GM18526 (cell line): ENCODE results near the gene BPGM.

ENCODE experiments used
- POLR2A ChIP-seq: IDR thresholded peaks from 3 replicates; pipeline ENCODE4 v1.6.1; 2011; ENCODE audit not compliant: insufficient read length; ENCODE audit errors: extremely low read depth

Gene BPGM

GRCh38 chr7:134676743-134677142 is 30.1 kb downstream of the BPGM start:
- no peak for TF ChIP-seq POLR2A

DNA sequence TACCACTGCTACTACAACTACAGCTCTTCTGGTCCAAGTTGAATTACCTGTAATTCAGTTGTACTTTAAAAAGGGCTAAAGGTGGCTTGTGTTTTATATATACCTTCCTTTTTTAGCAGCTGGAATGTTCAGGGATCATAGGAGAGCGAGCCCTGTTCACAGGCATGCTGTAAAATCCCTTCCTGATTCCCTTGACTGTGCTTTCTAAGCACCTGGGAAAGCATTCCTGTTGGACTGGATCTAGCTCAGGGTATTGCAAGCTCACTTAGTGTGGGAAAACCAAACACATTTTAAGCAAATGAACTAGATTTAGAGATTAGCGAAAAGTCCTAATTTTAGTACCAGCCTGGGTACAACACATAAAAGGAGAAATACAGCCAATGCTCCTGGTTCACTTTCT is 31.5 kb downstream of the BPGM start:
- no peak for TF ChIP-seq POLR2A

DNA sequence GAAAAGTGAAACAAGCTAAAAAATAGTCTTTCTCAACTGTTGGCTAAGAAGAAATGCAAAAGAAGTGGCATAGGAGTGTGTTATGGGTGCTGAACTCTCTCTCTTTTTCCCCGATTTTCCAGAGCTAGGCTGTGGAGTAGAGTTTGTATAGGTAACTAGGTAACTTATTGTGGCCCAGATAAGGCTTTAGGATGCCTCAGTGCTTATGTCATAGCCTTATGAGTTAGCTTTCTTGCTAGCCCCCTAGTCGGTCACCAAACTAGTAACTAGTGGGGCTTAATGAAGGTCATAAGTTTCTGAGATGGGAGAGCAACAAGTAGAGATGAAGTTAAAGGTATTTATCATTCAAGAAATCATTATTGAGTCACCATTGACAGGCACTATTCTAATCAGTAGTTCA is 32.4 kb downstream of the BPGM start:
- TF ChIP-seq POLR2A, result no peak

DNA sequence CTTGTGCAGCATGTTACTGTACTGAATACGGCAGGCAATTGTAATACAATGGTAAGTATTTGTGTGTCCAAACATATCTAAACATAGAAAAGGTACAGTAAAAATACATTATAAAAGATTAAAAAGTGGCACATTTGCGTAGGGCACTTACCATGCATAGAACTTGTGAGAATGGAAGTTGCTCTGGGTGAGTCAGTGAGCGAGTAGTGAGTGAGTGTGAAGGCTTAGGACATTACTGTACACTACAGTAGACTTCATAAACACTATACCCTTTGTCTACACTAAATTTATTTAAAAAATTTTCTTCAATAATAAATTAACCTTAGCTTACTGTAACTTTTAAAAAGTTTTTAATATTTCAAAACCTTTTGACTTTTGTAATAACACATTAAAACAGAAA is 37.5 kb downstream of the BPGM start:
- no peak for TF ChIP-seq POLR2A

DNA sequence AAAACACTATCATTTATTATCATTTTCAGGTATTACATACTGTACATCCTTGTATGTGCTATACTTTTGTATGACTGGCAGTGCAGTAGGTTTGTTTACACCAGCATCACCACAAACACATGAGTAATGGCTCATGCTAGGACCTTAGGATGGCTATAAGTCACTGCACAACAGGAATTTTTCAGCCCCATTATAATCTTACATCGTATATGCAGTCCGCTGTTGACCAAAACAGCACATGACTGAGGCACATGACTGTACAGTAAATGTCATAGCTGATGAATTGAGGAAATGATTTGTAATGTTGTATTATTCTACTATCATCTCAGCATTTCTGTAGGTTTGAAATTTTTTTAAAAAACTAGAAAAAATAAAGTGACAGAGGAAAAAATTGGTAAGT is 38.6 kb downstream of the BPGM start:
- TF ChIP-seq POLR2A, result no peak

GRCh38 chr7:134686786-134687185 is 40.1 kb downstream of the BPGM start:
- TF ChIP-seq POLR2A, result no peak

GRCh38 chr7:134690016-134690415 is 43.4 kb downstream of the BPGM start:
- no peak for TF ChIP-seq POLR2A

DNA sequence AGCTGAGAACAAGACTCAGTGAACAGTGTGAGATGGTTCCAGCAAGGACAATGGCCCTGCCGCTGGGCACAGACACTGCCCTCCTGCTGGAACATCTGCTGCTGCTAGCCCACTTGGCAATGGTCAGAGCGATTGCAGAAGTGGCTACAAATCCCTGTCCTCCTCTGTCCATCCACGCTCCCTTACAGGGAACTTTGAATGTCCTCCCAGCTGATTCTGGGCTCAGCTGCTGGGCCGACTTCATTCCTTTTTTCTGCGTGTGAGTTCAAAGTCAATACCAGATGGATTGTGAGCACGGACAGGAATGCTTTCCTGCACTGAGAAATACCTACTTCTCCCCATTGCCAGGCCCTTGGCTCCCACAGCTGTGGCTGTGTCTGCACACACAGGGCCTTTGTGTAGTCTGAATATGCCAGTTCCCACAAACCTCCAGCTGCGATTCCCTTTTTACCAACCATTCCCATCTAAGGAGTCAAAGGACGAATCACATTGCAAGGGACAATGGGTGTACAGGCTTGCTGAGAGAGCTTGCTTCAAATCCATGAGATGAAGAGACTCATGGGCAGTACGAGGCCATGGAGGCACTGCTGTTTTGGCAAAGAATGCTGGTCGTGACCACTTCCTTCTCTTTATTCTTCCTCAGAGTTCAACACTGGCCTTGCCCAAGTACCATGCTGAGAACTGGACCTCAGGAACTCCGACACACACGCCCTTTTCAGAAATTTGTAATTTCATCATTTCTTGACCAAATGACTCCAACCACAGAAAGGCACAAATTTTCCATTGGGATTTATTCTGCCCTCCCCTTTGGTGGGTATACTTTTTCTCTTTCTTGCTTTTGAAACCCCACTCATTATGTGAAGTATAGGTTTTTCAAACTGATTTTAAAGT is 44.2 kb downstream of the BPGM start:
- no peak for TF ChIP-seq POLR2A

- TF ChIP-seq POLR2A, result no peak
Measured at GRCh38 chr7:134691546-134692343, 45.1 kb downstream of the BPGM start.

GRCh38 chr7:134692344-134692705 is 45.7 kb downstream of the BPGM start:
- TF ChIP-seq POLR2A, result no peak

DNA sequence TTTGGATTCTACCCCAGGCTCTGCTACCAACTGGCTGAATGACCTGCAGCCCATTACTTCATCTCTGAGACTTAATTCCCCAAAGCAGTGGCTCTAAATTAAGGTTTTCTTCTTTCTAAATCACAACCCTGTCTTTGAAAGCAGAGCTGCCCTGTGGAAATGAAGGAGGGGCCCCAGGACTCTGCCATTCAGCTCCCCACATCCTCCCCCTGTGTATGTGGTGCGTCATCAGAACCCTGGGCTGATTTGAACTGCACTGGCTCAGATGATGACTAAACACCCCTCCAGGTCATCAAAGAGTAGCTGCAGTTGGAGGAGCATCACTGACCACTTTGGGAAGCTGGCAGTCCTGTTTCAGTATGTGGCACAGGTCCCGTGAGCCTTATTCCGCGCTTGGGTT is 46.6 kb downstream of the BPGM start:
- TF ChIP-seq POLR2A, result no peak

DNA sequence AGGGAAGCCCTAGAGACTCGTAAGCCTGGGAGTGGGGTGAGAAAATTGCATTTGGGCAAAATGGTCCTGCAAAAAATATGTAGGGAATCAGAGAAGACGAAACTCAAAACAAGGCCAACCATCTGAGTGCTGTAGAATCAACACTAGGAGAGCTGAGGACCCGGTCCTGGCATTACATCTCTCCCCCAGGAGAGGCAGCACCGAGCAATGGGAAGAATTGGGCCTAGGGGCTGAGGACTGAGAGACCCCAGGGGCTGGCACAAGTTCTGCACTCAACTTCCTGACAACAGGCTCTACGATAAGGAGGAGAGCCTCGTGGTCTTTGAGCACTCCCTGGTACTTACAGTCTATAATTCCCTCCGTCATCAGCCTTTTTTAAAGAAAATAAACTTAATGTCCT is 47.6 kb downstream of the BPGM start:
- TF ChIP-seq POLR2A, result no peak

- no peak for TF ChIP-seq POLR2A
Measured at GRCh38 chr7:134694767-134695166, 48.1 kb downstream of the BPGM start.

- no peak for TF ChIP-seq POLR2A
Measured at GRCh38 chr7:134695321-134695860, 48.7 kb downstream of the BPGM start.

DNA sequence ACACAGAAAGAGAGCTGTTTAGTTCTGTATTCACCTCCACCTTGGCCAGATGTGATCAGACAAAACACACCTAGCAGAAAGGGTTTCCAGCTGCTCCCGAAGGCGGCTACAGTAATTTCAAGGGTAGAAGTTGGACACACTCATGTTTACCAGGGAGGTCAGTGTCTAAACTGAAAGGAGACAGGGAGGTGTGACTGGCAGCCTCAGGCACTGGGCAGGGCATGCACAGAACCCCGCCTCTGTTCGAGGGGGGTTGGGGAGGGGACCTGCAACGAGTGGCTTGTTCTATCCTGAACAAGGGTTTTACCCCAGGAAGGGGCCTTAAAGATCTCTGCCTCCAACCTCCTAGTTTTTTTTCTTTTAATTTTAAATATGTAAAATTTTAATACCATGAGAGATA is 49.6 kb downstream of the BPGM start:
- no peak for TF ChIP-seq POLR2A
